RWPE1 (cell line): ENCODE data around the gene MLIP.

Experiments
- CTCF ChIA-PET: fragments of 350-600 bp; sonication (Branson Sonifier 250); formaldehyde crosslinking; extraction: SDS; loops from one replicate; lab custom pipeline; 2021; lab: Yijun Ruan, JAX
- POLR2A ChIA-PET: fragments of 400-600 bp; formaldehyde crosslinking; extraction: SDS; loops from one replicate; lab custom pipeline; 2020; ENCODE audit warnings: antibody characterized with exemption; ENCODE audit not compliant: low non-redundant PET; lab: Yijun Ruan, JAX
- DNase-seq: peaks from one replicate; pipeline ENCODE4 v3.0.0; 2012; ENCODE audit warnings: low spot score
- H3K27ac ChIP-seq: fragments of 450-650 bp; 2 replicates; pipeline ENCODE4 v1.5.1; 2017
- CTCF ChIP-seq: fragments of 450-650 bp; conservative IDR thresholded peaks from 2 replicates; pipeline ENCODE4 v1.5.1; 2017; ENCODE audit warnings: low read depth, mild to moderate bottlenecking

Gene MLIP

GRCh38 chr6:54157405-54157804 is 46.2 kb downstream of the MLIP start:
- ChIA-PET POLR2A (no interaction called here), CTCF (no interaction called here)
- no peak overlapping the region for H3K27ac ChIP-seq
- no peak for DNase-seq
- TF ChIP-seq CTCF: no peak

GRCh38 chr6:54173089-54173488 is 61.8 kb downstream of the MLIP start:
- ChIA-PET CTCF (no interaction called here), POLR2A (no interaction called here)
- DNase-seq: peak; percentile 4
- no peak overlapping the region for H3K27ac ChIP-seq
- TF ChIP-seq CTCF: no peak

- H3K27ac ChIP-seq: no peak overlapping the region
- no peak for TF ChIP-seq CTCF
- CTCF ChIA-PET: interaction anchor here (0.7 kb wide), 1 partner anchor 900 kb away, joined by 3 read pairs; no protein-coding TSS in a partner anchor
- no peak for DNase-seq
- POLR2A ChIA-PET: no interaction called here
Measured at GRCh38 chr6:54179152-54179551, 67.9 kb downstream of the MLIP start.

GRCh38 chr6:54183616-54184015 is 72.4 kb downstream of the MLIP start:
- no peak for TF ChIP-seq CTCF
- POLR2A ChIA-PET: no interaction called here
- H3K27ac ChIP-seq: no peak overlapping the region
- DNase-seq: no peak
- CTCF ChIA-PET: no interaction called here

GRCh38 chr6:54185885-54186284 is 74.6 kb downstream of the MLIP start:
- DNase-seq: no peak
- POLR2A ChIA-PET: no interaction called here
- no peak overlapping the region for H3K27ac ChIP-seq
- no peak for TF ChIP-seq CTCF
- CTCF ChIA-PET: interaction anchor here (0.6 kb wide), 1 partner anchor 829 kb away, joined by 3 read pairs; no protein-coding TSS in a partner anchor

- no peak for TF ChIP-seq CTCF
- no peak for DNase-seq
- ChIA-PET CTCF (interaction anchor here (0.6 kb wide), 1 partner anchor 57 kb away, joined by 5 read pairs; no protein-coding TSS in a partner anchor), POLR2A (no interaction called here)
- H3K27ac ChIP-seq: no peak overlapping the region
Measured at GRCh38 chr6:54188846-54189245, 77.6 kb downstream of the MLIP start.
